ENCODE data around the gene BIRC3. TPM values are rescaled to one million over a fixed set of nuclear protein-coding genes. Genes with fewer than 3 reads are reported as not detected.

The BIRC3 gene
- total and polyA plus RNA-seq, 2 of the 8 experiments (the other 6 are each of a cell fraction or from before 2014, with no cell fraction given), result 0.08 to 0.20 TPM

GRCh38 chr11:102345904-102346303 is 28.6 kb downstream of the BIRC3 start:
- Histone ChIP-seq H3K4me1 (replicated peaks in 1 of 4; ENCODE audit: control insufficient read depth in 3 of 4, insufficient read depth in 4 of 4, low read length in 3 of 4) (peaks cover 0 to 4% (median 1%) of the 10 kb centered on the region in 4 experiments; a peak in 2 of 7 replicates), H3K14ac (ENCODE audit: insufficient read length) (no peak overlapping the region), H3K79me1 (ENCODE audit: low read depth, low read length) (no peaks in the 10 kb centered on the region), H3K27me3 (replicated peaks in 1 of 4; ENCODE audit: control insufficient read depth in 3 of 4, extremely low read depth in 1 of 4, insufficient read depth in 3 of 4, low read length in 3 of 4) (no peaks in the 10 kb centered on the region), H4K91ac (replicated peaks; ENCODE audit: insufficient read length, low read length) (no peak overlapping the region), H2BK12ac (ENCODE audit: low read depth, low read length) (no peak overlapping the region), H4K5ac (ENCODE audit: insufficient read length, low read depth, low read length) (no peak overlapping the region), H4K8ac (ENCODE audit: extremely low read depth, insufficient read depth, low read length) (no peak overlapping the region), H3K23ac (ENCODE audit: insufficient read length) (no peak overlapping the region), H3K79me2 (ENCODE audit: control insufficient read depth in 1 of 2, insufficient read depth in 2 of 2, low read length in 2 of 2) (peaks cover 7 to 21% of the 10 kb centered on the region in 2 experiments), H3K36me3 (ENCODE audit: control insufficient read depth in 2 of 4, insufficient read depth in 4 of 4, low read length in 3 of 4) (peaks cover 0 to 3% (median 1%) of the 10 kb centered on the region in 4 experiments; a peak in 1 of 8 replicates), H2BK15ac (ENCODE audit: low read length) (no peak overlapping the region), H3K27ac (ENCODE audit: low read depth, low read length) (no peak overlapping the region), H3K56ac (replicated peaks; ENCODE audit: insufficient read length, low read depth, low read length) (no peak overlapping the region), H3K4me3 (ENCODE audit: extremely low read depth in 1 of 4, insufficient read depth in 2 of 4, low read depth in 3 of 4, low read length in 4 of 4) (peak overlapping the region in 2 of 4 experiments; percentile 80 to 87; a peak in 5 of 8 replicates), H3K4ac (replicated peaks; ENCODE audit: insufficient read length, low read depth, low read length) (no peak overlapping the region), H2AK5ac (ENCODE audit: low read depth, low read length) (no peak overlapping the region), H2BK120ac (replicated peaks; ENCODE audit: low read depth, low read length) (no peak overlapping the region), H3K9ac (replicated peaks in 1 of 4; ENCODE audit: extremely low read depth in 1 of 4, low read depth in 3 of 4, low read length in 3 of 4) (no peak overlapping the region), H3K9me3 (ENCODE audit: insufficient read depth in 2 of 2, low read depth in 1 of 2, low read length in 1 of 2) (no peaks in the 10 kb centered on the region), H2BK20ac (ENCODE audit: low read length) (no peak overlapping the region), H2AFZ (ENCODE audit: low read length) (no peak overlapping the region), H3K18ac (ENCODE audit: extremely low read depth, low read length) (no peak overlapping the region), H3K4me2 (ENCODE audit: insufficient read depth in 1 of 2, low read depth in 2 of 2, low read length in 2 of 2) (peak overlapping the region; percentile 81 to 99), H3K23me2 (ENCODE audit: low read depth, low read length) (peaks cover 3% of the 10 kb centered on the region), H4K20me1 (replicated peaks in 1 of 2; ENCODE audit: control insufficient read depth in 1 of 2, insufficient read depth in 2 of 2, low read length in 2 of 2) (no peaks in the 10 kb centered on the region), H2BK5ac (ENCODE audit: low read depth, low read length) (no peak overlapping the region)
- TF ChIP-seq RXRA (IDR thresholded peaks at IDR 0.05; ENCODE audit: insufficient read depth, low read depth, low read length) (no peak), JUND (IDR thresholded peaks at IDR 0.05; ENCODE audit: low read length) (no peak), NANOG (IDR thresholded peaks at IDR 0.05; ENCODE audit: insufficient read depth, low read depth, low read length, poor library complexity, severe bottlenecking) (no peak), TAF7 (optimal IDR thresholded peaks at IDR 0.05; ENCODE audit: borderline replicate concordance, low read depth, low read length) (no peak), SRF (IDR thresholded peaks at IDR 0.05; ENCODE audit: low read depth, low read length) (no peak), POU5F1 (IDR thresholded peaks at IDR 0.05; ENCODE audit: low read depth, low read length) (no peak), GABPA (IDR thresholded peaks at IDR 0.05; ENCODE audit: borderline replicate concordance, insufficient read depth, low read length) (no peak), RBBP5 (IDR thresholded peaks at IDR 0.05; ENCODE audit: borderline replicate concordance, low read depth, low read length) (no peak), SUZ12 (IDR thresholded peaks at IDR 0.05; ENCODE audit: low read length) (no peak), EZH2 (IDR thresholded peaks at IDR 0.05; ENCODE audit: low read depth, low read length, severe bottlenecking) (no peak), HDAC2 (IDR thresholded peaks at IDR 0.05; ENCODE audit: borderline replicate concordance in 1 of 2, low read depth in 2 of 2, low read length in 2 of 2) (no peak)
- POLR2A ChIA-PET (ENCODE audit: partially characterized antibody), result interaction anchor here (0.6 to 1.1 kb wide), 2 partner anchors 27 to 101 kb away, joined by 3 read pairs; no protein-coding TSS in a partner anchor
- 70% methylated on average over 8 of the region's 8 CpGs; no CpG with 5 or more reads in 1 of the 2 experiments for WGBS, 2 experiments (ENCODE audit: extremely low coverage in 1 of 2, insufficient coverage in 1 of 2, insufficient read length in 1 of 2, insufficient replicate concordance in 2 of 2, low coverage in 1 of 2, low lambda C conversion rate in 2 of 2, missing lambda C conversion rate in 1 of 2)
- FAIRE-seq, result no peak
- CTCF ChIA-PET (ENCODE audit: partially characterized antibody), result interaction anchor here (1.7 kb wide), 1 partner anchor 154 kb away, joined by 4 read pairs; no protein-coding TSS in a partner anchor
- DNase-seq (ENCODE audit: low read depth in 1 of 2, low spot score in 2 of 2), result no peak
